ENCODE measurements around the gene OR51B4.

The OR51B4 gene

GRCh38 chr11:5293028-5293427, 8.7 kb downstream of the OR51B4 start:
- DNase-seq = no peak

DNA sequence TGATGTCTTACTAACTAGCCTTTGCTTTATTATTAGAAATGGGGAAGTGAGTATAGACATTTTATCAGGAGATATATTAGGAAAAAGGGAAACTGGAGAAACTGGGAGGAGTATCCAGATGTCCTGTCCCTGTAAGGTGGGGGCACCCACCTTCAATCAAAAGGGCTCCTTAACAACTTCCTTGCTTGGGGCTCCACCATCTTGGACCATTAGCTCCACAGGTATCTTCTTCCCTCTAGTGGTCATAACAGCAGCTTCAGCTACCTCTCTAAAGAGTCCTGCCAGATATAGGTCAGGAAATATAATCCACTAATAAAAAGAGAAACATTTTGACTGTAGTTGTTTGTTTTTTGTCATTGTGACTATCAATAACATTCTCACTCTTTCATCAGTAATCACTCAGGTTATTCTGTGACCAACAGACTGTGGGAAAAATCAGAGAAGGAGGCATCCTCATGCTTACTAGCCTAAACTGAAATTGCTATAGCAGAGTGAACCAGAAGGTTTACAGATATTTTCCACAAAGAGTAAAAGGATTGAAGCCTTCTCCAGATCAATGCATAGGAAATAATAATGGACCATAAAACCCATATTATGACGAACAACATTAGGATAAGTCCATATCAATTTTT, 10.4 kb downstream of the OR51B4 start:
- no peak for DNase-seq

DNA sequence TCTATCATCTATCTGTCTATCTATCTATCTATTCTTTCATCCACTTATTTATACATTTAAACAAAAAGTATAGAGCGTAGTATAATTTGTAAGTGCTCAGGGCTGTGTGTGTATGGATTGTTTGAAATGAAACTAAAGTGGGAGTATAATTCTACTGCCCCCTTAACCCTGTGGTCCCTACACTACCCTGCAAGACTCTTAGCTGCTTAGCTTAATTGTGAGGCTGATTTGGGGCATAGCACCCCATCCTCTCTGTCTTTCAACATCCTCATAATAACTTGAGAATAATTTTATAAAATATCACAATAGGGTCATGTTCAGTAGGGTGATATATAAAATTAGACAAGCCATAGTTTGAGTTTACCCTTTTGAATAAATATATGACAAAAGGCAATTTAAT, 11.6 kb downstream of the OR51B4 start:
- DNase-seq = no peak

DNA sequence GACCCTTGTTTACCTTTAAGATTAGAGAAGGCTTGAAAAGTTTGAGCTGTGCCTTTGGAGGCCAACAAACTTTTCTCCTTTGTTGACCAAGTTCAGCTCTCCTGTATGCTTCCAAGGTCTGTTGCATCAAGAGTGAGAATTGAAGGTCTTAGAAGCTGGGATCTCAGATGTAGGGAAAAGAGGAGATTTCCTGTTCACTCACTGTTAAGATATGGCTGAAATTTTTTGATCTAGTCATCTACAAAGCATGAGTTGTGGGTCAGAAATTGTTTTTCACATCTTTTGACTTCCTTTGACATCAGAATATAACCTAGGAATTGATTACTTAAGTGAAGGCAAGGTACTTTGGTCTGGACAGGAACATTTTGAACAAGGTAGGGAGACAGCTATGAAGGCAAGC, 12.1 kb downstream of the OR51B4 start:
- DNase-seq = no peak

GRCh38 chr11:5288906-5289550, 12.7 kb downstream of the OR51B4 start:
- no peak for DNase-seq

DNA sequence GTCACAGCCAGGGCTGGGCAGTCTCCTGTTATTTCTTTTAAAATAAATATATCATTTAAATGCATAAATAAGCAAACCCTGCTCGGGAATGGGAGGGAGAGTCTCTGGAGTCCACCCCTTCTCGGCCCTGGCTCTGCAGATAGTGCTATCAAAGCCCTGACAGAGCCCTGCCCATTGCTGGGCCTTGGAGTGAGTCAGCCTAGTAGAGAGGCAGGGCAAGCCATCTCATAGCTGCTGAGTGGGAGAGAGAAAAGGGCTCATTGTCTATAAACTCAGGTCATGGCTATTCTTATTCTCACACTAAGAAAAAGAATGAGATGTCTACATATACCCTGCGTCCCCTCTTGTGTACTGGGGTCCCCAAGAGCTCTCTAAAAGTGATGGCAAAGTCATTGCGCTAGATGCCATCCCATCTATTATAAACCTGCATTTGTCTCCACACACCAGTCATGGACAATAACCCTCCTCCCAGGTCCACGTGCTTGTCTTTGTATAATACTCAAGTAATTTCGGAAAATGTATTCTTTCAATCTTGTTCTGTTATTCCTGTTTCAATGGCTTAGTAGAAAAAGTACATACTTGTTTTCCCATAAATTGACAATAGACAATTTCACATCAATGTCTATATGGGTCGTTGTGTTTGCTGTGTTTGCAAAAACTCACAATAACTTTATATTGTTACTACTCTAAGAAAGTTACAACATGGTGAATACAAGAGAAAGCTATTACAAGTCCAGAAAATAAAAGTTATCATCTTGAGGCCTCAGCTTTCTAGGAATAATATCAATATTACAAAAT, 13.4 kb downstream of the OR51B4 start:
- no peak for DNase-seq

DNA sequence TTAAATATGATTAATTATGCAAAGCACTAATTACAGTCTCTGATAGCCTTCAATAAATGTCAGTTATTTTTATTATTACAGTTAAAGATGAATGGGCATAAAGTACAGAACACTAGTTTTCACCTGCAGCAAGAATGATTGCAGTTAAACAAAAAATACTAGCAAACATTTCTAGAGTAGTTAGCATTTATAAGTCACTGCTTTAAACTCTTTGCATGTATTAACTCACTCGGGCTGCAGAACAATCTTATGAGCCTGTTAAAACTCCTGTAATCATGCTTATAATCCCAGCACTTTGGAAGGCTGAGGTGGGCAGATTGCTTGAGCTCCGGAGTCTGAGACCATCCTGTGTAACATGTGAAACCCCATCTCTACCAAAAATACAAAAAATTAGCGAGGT, 14.8 kb downstream of the OR51B4 start:
- DNase-seq = no peak

- DNase-seq = no peak
Observed at GRCh38 chr11:5286351-5286750, 15.4 kb downstream of the OR51B4 start.

DNA sequence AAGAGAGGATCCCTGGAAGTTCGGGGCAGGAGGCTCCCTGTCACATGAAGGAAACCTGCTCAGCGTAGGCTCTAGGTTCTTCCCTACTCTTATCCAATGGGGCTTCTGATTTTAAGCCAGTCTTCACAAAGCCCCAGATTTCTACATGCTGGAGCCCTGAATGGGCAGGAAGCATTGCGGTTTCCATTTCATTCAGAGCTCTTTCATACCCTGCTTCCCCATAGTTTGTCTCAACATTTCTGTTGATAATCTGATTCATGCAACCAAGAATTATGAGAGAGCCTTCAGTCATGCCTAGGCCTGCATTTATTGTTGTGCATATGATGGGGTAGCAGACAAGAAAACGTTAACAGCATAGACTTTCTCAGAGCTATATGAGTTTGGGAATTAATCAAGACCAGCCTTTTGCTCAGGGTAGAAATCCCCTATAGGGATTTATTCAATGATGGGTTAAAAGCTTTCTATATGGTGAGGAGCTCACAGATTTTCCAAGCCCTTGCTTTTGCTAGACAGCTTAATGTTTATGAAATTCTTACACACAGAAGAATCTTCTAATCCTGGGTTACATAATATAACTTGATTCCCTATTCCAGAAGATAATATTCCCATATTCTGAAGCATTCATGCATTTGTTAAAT, 15.9 kb downstream of the OR51B4 start:
- no peak for DNase-seq

DNA sequence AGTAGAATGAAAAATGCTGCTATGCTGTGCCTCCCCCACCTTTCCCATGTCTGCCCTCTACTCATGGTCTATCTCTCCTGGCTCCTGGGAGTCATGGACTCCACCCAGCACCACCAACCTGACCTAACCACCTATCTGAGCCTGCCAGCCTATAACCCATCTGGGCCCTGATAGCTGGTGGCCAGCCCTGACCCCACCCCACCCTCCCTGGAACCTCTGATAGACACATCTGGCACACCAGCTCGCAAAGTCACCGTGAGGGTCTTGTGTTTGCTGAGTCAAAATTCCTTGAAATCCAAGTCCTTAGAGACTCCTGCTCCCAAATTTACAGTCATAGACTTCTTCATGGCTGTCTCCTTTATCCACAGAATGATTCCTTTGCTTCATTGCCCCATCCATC, 17.1 kb downstream of the OR51B4 start:
- no peak for DNase-seq

DNA sequence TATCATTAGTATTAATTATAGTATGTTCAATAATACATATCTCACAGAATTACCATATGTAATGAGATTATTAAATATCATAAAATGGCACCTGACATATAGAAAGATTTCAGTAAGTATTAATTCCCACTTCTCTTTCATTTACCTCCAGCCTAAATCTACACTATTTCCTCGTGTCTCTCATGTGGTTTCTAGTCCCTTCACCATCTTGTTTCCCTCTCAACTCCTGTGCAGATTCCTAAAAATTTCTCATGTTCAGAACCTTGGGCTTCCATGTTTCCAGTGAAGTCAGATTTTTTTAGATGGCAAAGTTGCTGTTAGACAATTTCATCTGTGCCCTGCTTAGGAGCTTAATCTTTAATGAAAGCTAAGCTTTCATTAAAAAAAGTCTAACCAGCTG, 17.9 kb downstream of the OR51B4 start:
- no peak for DNase-seq

DNA sequence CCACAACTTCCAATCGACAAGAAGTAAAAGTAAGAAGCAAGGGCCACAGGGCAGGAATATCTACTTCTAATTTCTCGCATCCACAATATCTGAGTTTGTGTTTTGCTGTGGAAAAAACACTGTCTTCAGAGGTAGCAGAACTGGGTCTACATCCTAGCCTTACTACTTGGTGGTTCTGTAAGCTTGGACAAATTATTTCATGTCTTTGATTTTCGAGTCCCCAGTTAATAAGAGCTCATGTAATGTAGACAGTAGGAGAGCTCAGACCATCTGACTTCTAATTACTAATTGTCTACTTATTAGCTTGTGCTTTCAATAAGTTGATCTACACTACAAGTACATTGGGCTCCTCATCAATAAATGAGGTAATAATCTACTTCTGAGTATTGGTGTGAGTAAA, 18.7 kb downstream of the OR51B4 start:
- no peak for DNase-seq

GRCh38 chr11:5282628-5283027, 19.1 kb downstream of the OR51B4 start:
- no peak for DNase-seq

DNA sequence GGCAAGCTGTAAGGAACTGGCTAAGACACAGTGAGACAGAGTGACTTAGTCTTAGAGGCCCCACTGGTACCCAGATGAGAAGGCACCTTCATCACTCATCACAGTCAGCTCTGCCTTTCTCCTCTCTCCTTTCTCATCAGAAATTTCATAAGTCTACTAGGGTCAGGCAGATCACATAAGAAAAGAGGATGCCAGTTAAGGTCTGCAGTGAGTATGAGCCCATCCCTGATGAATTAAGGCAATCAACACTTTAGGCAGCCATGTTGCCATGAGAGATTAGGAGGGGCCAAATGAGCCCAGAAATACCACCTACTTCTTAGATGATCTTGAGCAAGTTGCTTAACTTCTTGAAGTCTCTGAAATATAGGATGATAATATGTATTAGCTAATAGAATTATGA, 20.1 kb downstream of the OR51B4 start:
- no peak for DNase-seq

- peak; percentile 4 for DNase-seq
Observed at GRCh38 chr11:5280582-5281102, 21.1 kb downstream of the OR51B4 start.

DNA sequence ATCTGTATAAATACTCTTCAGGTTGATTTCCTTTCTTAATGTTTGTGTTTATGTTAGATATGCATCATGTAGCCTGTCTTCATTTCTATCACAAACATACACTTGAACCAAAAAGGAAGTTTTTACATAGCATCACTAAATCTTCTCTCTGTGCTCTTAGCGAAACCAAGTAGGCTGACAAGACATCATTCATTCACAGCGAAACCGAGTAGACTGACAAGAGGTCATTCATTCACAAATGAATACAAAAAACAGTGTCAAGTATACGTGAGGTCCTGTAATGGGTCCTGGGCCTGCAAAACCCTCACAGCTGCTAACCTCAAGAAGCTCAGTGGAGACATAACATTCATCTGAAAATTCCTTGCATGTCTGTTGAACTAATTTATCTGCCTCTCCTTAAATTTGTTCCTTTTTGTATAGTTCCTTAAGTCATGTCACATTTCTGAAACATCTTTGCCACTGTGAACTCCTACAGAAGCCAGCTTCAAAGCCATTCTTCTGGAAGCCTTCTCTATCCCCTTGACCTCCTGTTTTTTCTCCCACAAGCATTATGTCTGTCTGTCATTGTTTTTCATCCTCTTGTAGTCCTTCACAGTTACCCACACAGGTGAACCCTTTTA, 22.2 kb downstream of the OR51B4 start:
- DNase-seq = no peak

- DNase-seq = no peak
Observed at GRCh38 chr11:5277807-5278382, 23.9 kb downstream of the OR51B4 start.

- no peak for DNase-seq
Observed at GRCh38 chr11:5276697-5277096, 25.0 kb downstream of the OR51B4 start.

GRCh38 chr11:5275369-5276110, 26.2 kb downstream of the OR51B4 start:
- DNase-seq = no peak

- no peak for DNase-seq
Observed at GRCh38 chr11:5274395-5274794, 27.4 kb downstream of the OR51B4 start.

- DNase-seq = no peak
Observed at GRCh38 chr11:5272395-5273017, 29.2 kb downstream of the OR51B4 start.
